C4-2B (cell line): ENCODE measurements around the gene ZNF556.

ENCODE experiments used
- H3K27ac ChIP-seq: fragments of 450-650 bp; 2 replicates; pipeline ENCODE4 v1.5.1; 2017
- ZFX ChIP-seq: fragments of 450-650 bp; IDR thresholded peaks from 2 replicates; pipeline ENCODE4 v1.6.1; 2017
- TF ChIP-seq, protein P1 (sequence below): fragments of 450-650 bp; conservative IDR thresholded peaks from 2 replicates; pipeline ENCODE4 v1.5.1; 2017; ENCODE audit warnings: mild to moderate bottlenecking

The ZNF556 gene

DNA sequence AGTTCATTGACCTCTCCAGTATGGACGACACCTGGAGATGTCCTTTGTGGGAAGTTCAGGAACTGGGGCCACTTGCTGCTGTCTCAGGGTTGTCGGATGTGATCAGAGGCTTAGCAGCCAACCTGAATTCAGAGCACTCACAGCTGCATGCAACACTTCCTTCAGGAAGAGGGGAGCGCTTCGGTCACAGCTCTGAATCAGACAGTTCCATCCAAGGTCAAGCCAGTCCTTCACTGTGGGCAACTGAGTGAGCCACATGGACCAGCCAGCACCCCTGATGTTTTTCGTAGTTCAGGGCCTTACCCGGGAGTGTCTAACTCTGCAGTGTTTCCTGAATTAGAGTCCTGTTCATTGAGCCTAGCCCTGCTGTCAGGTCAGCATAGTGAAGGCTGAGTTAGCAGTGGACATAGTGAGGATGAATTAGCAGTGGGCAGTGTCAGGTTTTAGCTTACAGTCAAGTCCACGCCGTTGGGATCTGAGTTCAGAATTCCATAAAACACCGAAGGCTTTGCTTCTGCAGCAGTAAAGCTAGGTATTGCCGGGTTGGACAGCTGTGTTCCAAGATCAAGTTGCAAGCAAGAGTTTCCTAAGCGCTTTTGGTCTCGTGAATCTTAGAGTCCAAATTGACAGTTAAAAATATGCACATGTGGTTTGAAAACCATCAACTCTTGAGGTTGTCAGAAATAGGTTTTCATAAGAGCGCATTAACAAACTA, 20.8 kb upstream of the ZNF556 start:
- TF ChIP-seq, protein P1, sequence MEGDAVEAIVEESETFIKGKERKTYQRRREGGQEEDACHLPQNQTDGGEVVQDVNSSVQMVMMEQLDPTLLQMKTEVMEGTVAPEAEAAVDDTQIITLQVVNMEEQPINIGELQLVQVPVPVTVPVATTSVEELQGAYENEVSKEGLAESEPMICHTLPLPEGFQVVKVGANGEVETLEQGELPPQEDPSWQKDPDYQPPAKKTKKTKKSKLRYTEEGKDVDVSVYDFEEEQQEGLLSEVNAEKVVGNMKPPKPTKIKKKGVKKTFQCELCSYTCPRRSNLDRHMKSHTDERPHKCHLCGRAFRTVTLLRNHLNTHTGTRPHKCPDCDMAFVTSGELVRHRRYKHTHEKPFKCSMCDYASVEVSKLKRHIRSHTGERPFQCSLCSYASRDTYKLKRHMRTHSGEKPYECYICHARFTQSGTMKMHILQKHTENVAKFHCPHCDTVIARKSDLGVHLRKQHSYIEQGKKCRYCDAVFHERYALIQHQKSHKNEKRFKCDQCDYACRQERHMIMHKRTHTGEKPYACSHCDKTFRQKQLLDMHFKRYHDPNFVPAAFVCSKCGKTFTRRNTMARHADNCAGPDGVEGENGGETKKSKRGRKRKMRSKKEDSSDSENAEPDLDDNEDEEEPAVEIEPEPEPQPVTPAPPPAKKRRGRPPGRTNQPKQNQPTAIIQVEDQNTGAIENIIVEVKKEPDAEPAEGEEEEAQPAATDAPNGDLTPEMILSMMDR = no peak
- TF ChIP-seq ZFX = no peak
- H3K27ac ChIP-seq = no peak overlapping the region

DNA sequence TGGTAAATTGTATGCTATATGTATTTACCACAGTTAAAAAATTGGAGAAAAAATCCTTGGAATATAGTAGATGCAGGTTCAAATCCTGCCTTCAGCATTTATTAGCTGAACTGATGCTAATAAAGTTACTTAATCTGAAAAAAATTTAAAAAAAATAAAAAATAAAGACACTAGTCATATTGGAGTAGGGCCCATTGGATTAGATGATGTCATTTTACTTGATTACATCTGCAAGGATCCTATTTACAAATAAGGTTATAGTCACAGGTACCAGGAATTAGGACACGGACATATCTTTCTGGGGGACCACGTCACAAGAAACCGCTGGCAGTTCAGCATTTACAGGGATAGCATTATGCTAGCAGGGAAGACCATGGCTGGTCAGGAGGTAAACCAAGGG, 19.6 kb upstream of the ZNF556 start:
- TF ChIP-seq, protein P1 = no peak
- no peak for TF ChIP-seq ZFX

DNA sequence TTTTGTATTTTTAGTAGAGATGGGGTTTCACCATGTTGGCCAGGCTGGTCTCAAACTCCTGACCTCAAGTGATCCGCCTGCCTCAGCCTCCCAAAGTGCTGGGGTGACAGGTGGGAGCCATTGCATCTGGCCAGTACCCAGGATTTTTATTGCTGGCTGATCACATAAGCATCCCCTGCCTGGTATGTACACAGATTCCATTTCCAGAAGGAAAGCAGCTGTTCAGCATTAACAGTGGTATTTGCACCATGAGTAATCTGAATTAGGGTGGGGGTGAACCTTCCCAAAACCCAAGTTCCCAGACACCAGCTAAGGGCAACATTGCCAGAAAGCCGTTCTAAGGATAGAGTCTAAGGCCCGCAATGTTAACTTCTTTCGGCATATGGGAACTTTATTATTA, 18.5 kb upstream of the ZNF556 start:
- no peak overlapping the region for H3K27ac ChIP-seq
- TF ChIP-seq ZFX = no peak
- TF ChIP-seq, protein P1 = no peak

More for the DNA sequence above, 19.6 kb upstream of the ZNF556 start:
- H3K27ac ChIP-seq = no peak overlapping the region

DNA sequence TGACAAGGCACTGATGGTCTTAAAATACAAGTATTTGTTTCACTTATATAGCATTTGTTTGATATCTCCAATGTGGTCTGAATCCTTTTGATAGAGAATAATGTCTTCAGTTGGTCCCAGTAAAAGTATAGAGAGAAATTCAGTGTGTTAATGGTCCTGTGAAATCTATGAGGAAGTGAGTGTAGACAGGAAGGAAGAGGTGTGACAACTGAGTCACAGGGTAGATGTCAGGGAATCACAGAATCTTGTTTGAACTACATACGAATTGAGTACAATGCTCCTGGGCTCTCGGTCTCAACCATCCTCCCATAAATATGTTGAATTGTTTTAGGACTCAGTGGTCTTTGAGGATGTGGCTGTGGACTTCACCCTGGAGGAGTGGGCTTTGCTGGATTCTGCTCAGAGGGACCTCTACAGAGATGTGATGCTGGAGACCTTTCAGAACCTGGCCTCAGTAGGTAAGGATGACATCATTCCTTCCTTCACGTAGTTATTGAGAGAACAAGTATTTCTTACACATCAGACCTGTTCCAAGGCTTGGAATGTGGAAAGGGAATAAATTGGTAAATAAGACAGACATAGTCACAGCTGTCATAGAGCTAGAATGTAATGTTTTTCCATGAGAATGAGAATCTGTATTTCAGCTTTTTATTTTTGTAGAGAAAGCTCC, 16.7 kb upstream of the ZNF556 start:
- H3K27ac ChIP-seq = no peak overlapping the region
- TF ChIP-seq, protein P1 = no peak
- no peak for TF ChIP-seq ZFX

DNA sequence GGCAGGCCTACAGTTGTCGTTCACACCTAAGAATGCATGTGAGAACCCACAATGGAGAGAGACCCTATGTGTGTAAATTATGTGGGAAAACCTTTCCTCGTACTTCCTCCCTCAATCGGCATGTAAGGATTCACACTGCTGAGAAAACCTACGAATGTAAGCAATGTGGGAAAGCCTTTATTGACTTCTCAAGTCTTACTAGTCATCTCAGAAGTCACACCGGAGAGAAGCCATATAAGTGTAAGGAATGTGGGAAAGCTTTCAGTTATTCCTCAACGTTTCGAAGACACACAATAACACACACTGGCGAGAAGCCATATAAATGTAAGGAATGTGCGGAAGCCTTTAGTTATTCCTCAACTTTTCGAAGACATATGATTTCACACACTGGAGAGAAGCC, 14.5 kb upstream of the ZNF556 start:
- H3K27ac ChIP-seq = no peak overlapping the region
- TF ChIP-seq, protein P1 = no peak
- no peak for TF ChIP-seq ZFX

DNA sequence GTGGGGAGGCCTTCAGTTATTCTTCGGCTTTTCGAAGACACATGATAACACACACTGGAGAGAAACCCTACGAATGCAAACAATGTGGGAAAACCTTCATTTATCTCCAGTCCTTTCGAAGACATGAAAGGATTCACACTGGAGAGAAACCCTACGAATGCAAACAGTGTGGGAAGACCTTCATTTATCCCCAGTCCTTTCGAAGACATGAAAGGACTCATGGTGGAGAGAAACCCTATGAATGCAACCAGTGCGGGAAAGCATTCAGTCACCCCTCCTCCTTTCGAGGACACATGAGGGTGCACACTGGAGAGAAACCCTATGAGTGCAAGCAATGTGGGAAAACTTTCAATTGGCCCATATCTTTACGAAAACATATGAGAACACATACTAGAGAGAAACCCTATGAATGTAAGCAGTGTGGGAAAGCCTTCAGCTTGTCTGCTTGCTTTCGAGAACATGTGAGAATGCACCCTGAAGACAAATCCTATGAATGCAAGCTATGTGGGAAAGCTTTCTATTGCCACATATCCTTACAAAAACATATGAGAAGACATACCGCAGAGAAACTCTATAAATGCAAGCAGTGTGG, 14.0 kb upstream of the ZNF556 start:
- no peak for TF ChIP-seq ZFX
- H3K27ac ChIP-seq = no peak overlapping the region

DNA sequence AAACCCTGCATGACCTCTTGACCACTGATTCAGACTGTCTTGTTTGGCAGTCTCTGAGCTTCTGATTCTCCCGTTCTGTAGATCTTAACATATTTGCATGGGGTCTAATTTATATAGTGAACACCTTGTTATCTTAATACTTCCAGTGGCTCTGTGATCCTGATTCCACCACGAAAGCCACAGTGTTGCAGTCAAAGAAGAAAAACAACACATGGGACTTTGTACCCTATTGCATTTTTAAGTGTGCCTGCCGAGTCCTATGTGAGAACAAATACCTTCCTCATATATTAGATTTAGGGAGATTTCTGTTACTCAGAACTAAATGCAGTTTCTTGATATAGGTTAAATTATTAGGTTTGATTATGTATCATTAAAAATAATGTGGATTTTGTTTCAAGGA, 12.3 kb upstream of the ZNF556 start:
- TF ChIP-seq ZFX = no peak
- TF ChIP-seq, protein P1 = no peak

More for the DNA sequence above, 12.3 kb upstream of the ZNF556 start:
- H3K27ac ChIP-seq = no peak overlapping the region
